Testis (tissue), 2 donors: ENCODE data around the gene ANTXR2.
"Not testable (repeated sequence)": the region's sequence is repeated elsewhere in the genome, so short reads cannot be mapped to it uniquely, and the experiment has no call there.

Source experiments
- CTCF ChIP-seq, 3 experiments: fragments of 450-650 bp in 2 of 3; fragments of 200-600 bp in 1 of 3; sonication (generic) in 1 of 3; IDR thresholded peaks; one replicate each; pipeline ENCODE4 v1.5.1; 2016 to 2019; ENCODE audit warnings: antibody characterized with exemption in 3 of 3, mild to moderate bottlenecking in 2 of 3, moderate library complexity in 1 of 3
- POLR2A ChIP-seq: fragments of 450-650 bp; IDR thresholded peaks from one replicate; pipeline ENCODE4 v1.6.1; 2017; ENCODE audit warnings: antibody characterized with exemption, mild to moderate bottlenecking, moderate library complexity

- TF ChIP-seq CTCF (IDR thresholded peaks at IDR 0.05); POLR2A: not testable (repeated sequence)
Observed at GRCh38 chr4:79991100-79991499, 81.9 kb downstream of the ANTXR2 start.
